Measurements from ENCODE around the gene PDXP.

GRCh38 chr22:37647928-37648327 is 10.6 kb upstream of the PDXP start:
- TF ChIP-seq MAX (IDR thresholded peaks at IDR 0.05): no peak; the same call in 1 of the 2 replicates
- no peak for TF ChIP-seq CTCF (IDR thresholded peaks at IDR 0.05 in 2 of 3, conservative IDR thresholded peaks at IDR 0.05 in 1 of 3; ENCODE audit: borderline replicate concordance in 1 of 3, insufficient read depth in 1 of 3, low read depth in 2 of 3, low read length in 2 of 3)
- TF ChIP-seq JUND (IDR thresholded peaks at IDR 0.05): no peak
- no peak for TF ChIP-seq POLR2A (IDR thresholded peaks at IDR 0.05; ENCODE audit: borderline replicate concordance, extremely low read depth, insufficient read depth, insufficient read length)
- no peak; the same call in 1 of the 2 replicates for TF ChIP-seq POLR2AphosphoS5 (IDR thresholded peaks at IDR 0.05; ENCODE audit: low read depth, low read length)
- no peak for TF ChIP-seq RAD21 (IDR thresholded peaks at IDR 0.05; ENCODE audit: low read depth)
- no peak for TF ChIP-seq ZNF274 (IDR thresholded peaks at IDR 0.05; ENCODE audit: low read depth, low read length)
- TF ChIP-seq REST (IDR thresholded peaks at IDR 0.05; ENCODE audit: low read depth): no peak
- TF ChIP-seq ZFX (IDR thresholded peaks at IDR 0.05): no peak

Data from HCT116 (cell line).